Posterior vena cava (tissue), 2 donors: ENCODE results near the gene TRRAP. TPM values are rescaled to one million over a fixed set of nuclear protein-coding genes. Genes with fewer than 3 reads are reported as not detected.
"Not testable (repeated sequence)": the region's sequence is repeated elsewhere in the genome, so short reads cannot be mapped to it uniquely, and the experiment has no call there.

Source experiments
- DNase-seq: peaks from one replicate; pipeline ENCODE4 v3.0.0-alpha.2; 2020; ENCODE audit warnings: low spot score
- intact Hi-C, 2 donors: fragments of 100-400 bp; cut with DNase I; formaldehyde crosslinking; loops; one replicate each; pipeline versions ENCODE4 v1.14.1 to v1.14.2; 2022 to 2023
- long read RNA-seq, 2 donors: library from polyadenylated mRNA; unstranded; transcript quantifications; one replicate each; pipeline ENCODE4 v2.0.0, GENCODE V29; 2020 to 2021
- total RNA-seq, 2 donors: library from RNA; stranded (reverse); fragmentation: NEBNext Ultra II Directional; extraction: Animal tissue kit (Norgen Biotek cat#: 25700); gene quantifications; one replicate each; pipeline ENCODE4 v1.2.1, GENCODE V29; 2021
- donor health status: DM: yes; HTN: yes; CAD: no.
- donor health status: DM: yes; HTN: yes; CAD: no.

TRRAP gene
- total RNA-seq = 10 to 100 TPM; 25.6 to 26.9 TPM
- long read RNA-seq, donor 1, partial matches to known transcripts = 4 of 11 reads
- long read RNA-seq, donor 1, other reads (novel, unspliced or antisense) = 7 of 11 reads
- long read RNA-seq, donor 2, partial matches to known transcripts = 2 of 8 reads
- long read RNA-seq, donor 2, other reads (novel, unspliced or antisense) = 6 of 8 reads

DNA sequence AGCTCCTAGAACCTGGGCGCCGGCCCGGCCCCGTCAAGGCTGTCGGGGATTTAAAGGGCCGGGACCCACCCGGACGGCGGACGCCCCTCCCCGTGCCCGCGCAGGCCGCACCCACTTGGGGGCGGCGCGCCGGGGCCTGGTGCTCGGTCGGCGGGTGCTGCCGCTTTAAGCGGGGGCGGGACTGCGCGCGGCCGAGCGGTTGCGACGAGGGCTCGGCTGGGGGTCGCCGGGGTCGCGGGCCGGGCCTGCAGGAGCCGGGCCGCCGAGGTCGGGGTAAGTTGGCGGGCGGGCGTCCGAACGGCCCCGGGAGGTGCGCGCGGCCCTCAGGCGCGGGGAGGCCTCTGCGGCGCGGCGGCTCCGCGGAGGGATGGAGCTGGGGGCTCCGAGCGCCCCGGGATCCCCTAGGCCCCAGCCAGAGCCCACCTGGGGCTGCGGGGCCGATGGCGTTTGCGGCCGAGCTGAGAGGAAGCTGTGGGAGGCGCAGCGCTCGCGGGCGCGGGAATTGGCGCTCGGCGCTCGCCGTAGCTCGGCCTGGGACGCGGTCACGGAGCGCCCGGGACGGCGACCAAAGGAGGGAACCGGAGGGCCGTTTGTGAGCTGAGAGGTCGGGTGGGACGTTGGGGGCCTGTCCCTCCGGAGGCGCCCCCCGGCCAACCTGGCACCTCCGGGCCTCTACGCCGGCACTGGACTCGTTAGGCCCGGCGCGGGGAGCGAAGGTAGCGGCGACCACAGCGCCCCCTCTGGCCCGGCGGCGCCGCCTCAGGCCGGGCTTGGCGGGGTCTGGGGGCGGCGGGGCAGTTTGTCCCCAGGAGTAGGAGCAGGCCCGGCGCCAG lies at the start of gene TRRAP:
TSS of gene TRRAP (plus strand) at position 168 of the 833 bp plus-strand sequence. CDS start 2,619 bp downstream, outside the sequence.
- peak; percentile 91 for DNase-seq
- intact Hi-C loops = loop anchor here in 1 of 2 donors (5.0 kb wide), 1 partner anchor 121 kb away; no protein-coding TSS in a partner anchor

DNA sequence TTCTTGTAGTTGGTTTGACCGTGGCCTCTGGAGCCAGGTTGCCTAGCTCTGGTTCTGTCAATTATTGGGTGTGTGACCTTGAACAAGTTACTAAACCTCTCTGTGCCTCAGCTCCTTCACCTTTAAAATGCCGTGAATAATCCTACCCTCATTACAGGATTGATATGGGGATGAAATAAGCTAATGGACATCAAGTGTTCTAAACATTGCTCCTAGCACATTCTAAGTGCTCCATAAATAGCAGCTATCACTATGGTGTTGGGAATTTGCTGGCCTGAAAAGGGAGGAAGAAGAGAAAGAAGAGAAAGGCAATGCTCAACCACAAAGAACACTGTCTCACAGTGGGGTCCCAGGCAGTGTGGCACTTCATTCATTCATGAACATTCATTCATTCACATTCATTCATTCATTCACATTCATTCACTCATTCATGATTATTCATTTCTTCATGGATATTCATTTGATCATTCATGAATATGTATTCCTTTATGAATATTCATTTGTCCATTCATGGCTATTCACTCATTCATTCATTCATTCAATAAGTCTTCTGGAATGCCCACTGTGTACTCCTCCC lies 47.3 kb upstream of the TRRAP start:
- intact Hi-C loops = no loop called here
- DNase-seq = no peak

DNA sequence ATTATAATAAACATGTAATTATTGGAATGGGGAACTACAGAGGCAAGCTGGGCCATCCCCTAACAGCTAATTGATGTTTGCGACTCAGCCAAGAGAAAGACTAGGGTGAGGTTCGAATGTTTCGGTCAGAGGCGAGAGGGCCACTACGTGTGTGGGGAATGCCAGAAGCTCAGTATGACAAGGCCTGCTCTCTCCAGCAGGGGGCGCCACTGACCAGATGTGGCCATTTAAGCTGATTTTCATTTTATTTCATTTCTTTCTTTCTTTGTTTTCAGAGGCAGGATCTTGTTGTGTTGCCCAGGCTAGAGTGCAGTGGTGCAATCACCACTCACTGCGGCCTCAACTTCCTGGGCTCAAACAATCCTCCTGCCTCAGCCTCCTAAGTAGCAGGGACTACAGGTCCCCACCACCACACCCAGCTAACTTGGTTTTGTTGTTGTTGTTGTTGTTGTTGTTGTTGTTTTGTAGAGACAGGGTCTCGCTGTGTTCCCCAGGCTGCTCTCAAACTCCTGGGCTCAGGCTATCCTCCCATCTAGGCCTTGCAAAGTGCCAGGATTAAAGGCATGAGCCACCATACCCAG lies 46.6 kb upstream of the TRRAP start:
- no peak for DNase-seq
- intact Hi-C loops = no loop called here

DNA sequence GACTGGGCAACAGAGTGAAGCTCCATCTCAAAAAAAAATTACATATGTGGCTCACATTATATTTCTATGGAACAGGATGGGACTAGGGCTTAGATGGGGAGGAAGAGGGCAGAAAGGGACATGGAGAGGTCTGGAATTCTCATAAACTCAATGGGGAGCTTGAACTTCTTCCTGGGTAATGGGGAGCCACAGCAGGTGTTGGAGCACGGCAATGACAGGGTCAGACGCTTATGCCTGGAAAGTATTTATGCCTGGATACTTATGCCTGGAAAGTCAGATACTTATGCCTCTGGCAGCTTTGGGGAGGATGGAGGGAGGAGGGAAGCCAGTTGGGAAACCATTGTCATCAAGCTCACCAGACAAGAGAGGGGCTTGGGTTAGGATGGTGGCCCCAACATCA lies 45.3 kb upstream of the TRRAP start:
- intact Hi-C loops = no loop called here

DNA sequence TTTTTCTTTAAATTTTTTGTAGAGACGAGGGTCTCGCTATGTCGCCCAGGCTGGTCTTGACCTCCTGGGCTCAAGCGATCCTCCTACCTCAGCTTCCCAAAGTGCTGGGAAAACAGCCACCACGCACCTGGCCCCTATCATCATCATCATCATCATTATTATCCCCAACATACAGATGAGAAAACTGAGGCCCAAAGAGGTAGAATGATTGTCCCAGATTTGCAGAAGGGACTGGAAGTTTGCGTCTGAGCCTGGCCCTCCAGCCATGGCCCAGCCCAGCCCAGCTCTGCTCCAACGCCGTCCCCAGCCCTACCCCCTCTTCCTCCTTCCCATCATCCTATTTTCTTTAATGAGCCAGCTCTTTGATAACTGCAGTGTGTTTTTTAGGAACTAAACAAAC lies 43.4 kb upstream of the TRRAP start:
- intact Hi-C loops = no loop called here
- no peak for DNase-seq

More for the DNA sequence above, 45.3 kb upstream of the TRRAP start:
- no peak for DNase-seq

DNA sequence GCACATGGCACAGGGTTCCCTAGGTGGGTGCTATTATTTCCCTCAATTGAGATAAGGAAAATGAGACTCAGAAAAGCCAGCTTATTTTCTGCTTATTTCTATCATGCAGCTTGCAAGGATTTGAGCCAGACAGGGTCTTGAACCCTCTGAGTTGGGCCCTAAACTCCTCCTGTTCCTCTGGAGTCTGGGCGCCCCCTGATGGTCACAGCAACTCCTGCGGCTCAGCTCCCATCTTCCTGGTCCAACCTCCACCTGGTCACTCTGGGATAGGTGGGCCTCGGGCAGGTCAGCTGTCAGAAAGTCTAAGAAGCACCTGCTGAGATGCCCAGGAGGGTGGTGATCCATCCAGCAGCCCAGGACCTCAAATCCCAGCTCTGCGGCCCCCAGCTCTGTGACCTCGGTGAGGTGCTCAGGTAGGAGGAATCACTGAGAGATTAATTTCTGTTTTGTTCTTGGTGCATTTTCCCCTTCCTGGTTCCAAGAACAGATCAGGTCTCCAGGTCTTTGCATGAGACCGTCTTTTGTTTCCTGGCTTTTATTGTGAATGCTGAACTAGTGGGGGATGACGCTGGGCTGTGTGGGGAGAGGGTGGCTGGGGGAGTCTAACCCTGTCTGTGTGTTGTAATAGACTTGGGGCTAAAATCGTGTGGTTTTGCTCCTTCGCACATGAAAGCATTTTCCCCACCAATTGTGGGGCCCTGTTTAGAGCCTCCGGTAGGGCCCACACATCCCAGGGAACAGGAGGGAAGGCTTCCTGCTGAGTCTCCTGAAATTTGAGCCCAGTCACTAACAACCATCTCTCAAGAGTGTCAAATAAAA lies 41.3 kb upstream of the TRRAP start:
- intact Hi-C loops = no loop called here
- no peak for DNase-seq

DNA sequence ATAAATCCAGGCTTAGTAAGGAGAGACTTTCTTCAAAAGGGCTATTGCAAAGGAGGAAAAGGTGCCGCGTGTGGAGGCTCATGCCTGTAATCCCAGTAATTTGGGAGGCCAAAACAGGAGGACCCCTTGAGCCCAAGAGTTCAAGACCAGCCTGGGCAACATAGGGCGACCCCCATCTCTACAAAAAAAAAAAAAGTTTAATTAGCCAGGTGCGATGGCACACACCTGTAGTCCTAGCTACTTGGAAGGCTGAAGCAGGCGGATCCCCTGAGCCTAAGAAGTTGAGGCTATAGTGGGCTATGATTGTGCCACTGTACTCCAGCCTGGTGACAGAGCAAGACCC lies 40.7 kb upstream of the TRRAP start:
- DNase-seq = no peak
- intact Hi-C loops = no loop called here

DNA sequence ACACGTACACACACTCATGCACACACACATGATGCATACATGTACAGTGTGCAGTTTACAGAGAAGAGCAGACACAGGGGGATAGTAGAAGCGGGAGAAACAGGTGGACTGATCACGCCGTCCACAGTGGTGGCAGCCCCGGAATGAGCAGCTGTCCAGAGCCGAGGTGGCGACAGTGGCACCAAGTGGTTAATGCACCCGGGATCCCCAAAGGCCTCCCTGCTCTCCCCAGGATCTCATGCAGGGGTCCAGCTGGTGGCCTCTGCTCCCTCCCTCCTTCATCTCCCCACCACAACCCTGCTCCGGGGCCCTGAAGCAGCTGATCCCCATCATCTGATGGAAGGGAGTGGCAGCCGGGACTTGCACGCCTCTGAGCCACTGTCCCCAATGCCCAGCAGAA lies 38.2 kb upstream of the TRRAP start:
- DNase-seq = no peak
- intact Hi-C loops = loop anchor here in 1 of 2 donors (5.0 kb wide), 1 partner anchor 408 kb away; no protein-coding TSS in a partner anchor

DNA sequence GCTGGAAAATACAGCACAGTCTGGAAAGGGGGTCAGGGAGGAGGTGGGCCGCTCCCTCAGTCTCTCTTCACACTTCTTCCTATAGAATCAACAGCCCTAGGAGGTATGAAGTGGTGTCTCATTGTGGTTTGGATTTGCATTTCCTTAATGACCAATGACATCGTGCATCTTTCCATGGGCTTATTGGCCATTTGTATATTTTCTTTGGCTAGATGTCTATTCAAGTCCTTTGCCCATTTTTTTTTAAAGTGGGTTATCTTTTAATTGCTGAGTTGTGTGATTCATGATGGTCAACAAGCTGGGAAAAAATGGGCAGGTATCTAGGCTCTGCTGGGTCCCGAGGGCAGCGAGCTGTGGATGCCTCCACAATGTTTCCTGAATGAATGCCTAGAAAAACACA lies 37.6 kb upstream of the TRRAP start:
- intact Hi-C loops = loop anchor here in 1 of 2 donors (5.0 kb wide), 1 partner anchor 408 kb away; no protein-coding TSS in a partner anchor
- no peak for DNase-seq

DNA sequence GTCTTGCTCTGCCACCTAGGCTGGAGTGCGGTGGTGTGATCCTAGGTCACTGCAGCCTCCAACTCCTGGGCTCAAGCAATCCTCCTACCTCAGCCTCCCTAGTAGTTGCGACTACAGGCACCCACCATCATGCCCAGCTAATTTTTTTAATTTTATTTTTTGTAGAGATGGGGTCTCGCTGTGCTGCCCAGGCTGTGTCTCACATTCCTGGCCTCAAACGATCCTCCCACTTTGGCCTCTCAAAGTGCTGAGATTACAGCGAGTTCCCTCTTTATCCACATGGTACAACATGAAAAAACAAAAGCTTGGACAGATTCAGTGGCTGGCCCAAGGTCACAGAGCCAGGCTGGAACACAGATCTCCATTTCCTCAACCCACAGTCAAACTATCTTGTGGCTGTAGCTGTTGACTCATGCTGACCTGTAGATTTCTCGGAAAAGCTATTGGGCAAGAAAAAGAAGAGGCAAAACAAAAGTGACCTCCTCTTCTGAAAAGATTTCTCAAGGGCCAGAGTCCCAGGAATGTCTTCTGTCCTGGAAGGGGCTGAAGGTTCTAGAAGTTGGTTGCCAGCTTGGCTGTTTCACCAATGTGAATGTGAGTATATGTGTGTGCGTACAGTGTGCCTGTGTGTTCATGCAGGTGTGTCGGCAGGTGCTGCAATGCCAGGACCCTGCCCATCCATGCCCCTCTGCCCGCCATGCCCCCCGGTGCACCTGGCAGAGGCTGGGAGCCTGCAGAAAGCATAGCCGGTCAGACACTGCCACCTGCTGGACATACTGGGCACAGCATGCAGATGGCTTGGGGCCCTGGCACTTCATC lies 36.9 kb upstream of the TRRAP start:
- intact Hi-C loops = loop anchor here in 1 of 2 donors (5.0 kb wide), 1 partner anchor 409 kb away; no protein-coding TSS in a partner anchor
- peak; percentile 89 for DNase-seq

DNA sequence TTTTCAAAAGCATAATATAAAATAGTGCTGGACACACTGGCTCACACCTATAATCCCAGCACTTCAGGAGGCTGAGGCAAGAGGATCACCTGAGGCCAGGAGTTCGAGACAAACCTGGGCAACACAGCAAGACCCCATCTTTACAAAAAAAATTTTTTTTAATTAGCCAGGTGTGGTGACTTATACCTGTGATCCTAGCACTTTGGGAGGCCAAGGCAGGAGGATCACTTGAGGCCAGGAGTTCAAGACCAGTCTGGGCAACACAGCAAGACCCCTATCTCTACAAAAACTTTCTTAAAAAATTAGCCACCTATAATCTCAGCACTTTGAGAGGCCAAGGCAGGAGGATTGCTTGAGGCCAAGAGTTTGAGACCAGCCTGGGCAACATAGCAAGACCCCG lies 35.8 kb upstream of the TRRAP start:
- intact Hi-C loops = loop anchor here in 1 of 2 donors (5.0 kb wide), 1 partner anchor 410 kb away; no protein-coding TSS in a partner anchor
- DNase-seq = not testable (repeated sequence)

DNA sequence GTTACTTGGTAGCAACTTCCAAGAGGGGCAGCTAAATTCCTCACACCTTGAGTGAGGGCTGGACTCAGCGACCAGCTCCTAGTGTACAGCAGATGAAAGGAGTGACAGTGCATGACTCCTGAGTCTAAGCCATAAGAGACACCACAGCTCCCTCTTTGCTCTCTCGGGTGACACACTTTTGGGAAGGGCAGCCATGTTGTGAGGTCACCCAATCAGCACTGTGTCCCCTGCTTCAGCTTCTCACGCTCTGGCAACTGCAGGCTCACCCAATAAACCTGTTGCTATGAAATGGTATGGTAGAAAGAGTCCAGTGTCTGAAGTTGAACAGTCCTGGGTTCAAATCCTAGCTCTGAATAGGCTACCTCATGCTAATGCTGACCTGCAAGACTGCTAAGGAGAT lies 29.4 kb upstream of the TRRAP start:
- intact Hi-C loops = no loop called here
- DNase-seq = no peak

DNA sequence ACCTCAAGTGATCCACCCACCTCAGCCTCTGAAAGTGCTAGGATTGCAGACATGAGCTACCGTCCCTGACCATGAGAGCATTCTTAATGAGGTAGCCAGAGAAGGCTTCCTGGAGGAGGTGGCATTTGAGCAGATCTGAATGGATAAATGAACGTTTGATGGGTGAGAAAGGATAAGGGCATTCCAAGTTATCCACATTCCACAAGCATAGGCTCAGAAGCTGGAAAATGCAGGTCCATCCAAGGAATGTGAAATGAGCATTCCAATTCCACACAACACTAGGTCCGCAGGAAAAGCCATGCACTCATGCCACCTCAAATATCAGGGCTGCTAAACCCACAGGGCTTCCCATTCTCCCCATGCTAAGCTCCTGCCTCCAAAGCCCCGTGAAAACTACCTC lies 25.5 kb upstream of the TRRAP start:
- no peak for DNase-seq
- intact Hi-C loops = no loop called here

DNA sequence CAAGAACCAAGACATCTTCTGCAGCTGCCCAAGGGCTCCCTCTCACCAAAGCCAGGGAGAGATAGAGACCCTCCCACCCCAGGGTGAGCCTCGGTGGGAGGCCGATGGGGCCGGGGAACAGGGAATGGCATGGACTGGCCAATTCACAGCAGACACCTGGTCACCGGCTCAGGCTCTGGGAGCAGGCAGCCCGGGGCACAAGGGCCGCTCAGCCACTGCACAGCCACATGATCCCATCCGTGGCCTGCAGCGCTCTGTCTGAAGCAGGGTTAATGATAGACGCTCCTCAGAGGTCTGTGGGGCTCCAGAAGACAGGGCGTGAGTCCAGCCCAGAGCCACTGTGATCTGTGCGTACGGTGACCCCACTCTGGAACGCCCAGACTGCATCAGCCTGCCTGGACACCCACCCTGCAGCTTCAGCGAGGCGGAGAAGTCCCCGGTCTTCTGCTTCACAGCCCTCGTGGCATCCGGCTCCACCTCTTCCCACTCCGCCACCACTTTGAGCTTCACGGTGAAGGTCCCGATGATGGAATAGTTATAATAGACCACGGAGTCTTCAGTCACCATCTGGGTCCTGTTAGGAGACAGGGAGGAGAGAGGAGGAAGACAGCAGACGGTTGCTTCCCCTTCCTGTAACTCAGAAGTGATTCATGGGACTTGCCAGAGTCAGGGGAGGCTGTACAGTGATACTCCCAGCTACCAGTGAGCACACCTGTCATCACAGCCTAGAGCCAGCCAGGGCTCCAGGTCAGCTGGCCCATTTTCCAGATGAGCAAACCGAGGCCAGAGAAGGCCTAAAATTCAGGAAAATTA lies 22.5 kb upstream of the TRRAP start:
- intact Hi-C loops = no loop called here
- no peak for DNase-seq

DNA sequence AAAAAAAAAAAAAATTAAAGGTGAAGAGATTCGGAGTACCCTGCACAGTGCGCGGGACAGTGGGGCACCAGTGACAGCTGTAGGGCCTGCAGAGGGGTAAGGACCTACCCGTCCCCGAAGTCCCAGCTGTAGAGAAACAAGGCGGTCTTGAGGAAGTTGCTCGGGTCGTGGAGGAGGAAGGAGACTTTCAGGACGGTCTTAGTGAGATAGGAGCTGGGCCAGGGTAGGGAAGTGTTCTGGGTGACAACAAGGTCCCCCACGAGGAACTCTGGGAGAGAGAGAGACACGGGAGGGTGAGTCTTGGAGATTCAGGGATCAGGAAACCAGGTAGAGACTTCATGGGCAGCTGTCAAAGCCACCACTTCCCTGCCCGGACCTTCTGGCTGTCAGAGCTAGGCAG lies 18.3 kb upstream of the TRRAP start:
- no peak for DNase-seq
- intact Hi-C loops = no loop called here

DNA sequence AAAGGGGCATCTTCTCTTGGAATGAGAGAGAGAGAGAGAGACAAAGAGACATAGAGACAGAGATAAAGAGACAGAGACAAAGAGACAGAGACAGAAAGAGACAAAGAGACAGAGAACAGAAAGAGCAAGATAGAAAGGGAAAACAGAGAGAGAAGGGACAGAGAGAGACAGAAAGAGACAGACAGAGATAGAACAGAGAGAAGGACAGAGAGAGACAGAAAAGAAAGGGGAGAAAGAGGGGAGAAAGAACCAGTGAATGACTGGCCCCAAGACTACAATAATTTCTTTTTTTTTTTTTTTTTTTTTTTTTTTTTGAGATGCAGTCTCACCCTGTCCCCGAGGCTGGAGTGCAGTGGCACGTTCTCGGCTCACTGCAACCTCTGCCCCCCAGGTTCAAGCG lies 16.1 kb upstream of the TRRAP start:
- intact Hi-C loops = no loop called here

DNA sequence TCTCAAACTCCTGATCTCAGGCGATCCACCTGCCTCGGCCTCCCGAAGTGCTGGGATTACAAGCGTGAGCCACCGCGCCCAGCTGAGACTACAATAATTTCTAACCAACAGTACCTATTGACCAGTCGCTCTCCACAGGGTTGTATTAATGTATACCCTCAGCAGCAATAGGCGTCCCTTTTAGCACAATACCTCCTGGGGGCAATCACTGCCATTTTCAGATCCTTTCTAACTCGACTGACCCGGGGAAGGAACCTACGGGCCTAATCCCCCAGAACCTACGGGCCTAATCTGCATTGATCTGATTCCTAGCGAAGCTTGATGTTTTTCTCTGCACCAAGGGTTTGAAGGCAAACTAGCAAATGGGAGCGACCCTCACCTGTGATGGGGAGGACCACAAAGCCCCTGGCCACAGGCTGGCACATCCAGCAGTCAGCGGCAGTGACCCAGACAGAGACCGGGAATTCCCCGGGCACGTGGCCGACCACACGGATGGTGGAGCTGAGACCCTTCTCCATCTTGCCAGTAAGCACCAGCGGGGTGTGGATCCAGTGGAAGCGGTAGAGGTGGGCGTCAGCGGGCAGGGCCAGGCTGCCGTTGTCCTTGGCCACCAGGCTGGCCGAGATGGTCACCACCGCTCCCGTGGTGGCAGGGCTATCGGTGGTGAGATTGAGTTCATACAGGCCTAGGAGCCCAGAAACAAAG lies 15.5 kb upstream of the TRRAP start:
- no peak for DNase-seq
- intact Hi-C loops = loop anchor here in 1 of 2 donors (1.0 kb wide), 1 partner anchor 37 kb away; no protein-coding TSS in a partner anchor

More for the DNA sequence above, 16.1 kb upstream of the TRRAP start:
- no peak for DNase-seq
